Ecto neural progenitor cell (in vitro differentiated cells): Measurements from ENCODE around the gene MLPH.
A peak's percentile ranks its signal among the peaks of the same experiment; 100 is the strongest.

Experiments used
- DNase-seq: peaks from one replicate; pipeline ENCODE4 v3.0.0-alpha.2; 2018; ENCODE audit warnings: low spot score

MLPH gene

GRCh38 chr2:237603049-237603717, 116.1 kb downstream of the MLPH start:
- DNase-seq, result no peak

- DNase-seq, result peak; percentile 48
Observed at GRCh38 chr2:237603718-237604362, 116.8 kb downstream of the MLPH start.

- DNase-seq, result no peak
Observed at GRCh38 chr2:237604391-237604790, 117.3 kb downstream of the MLPH start.
